ENCODE measurements around the gene ZBTB44. TPM values are rescaled to one million over a fixed set of nuclear protein-coding genes. Genes with fewer than 3 reads are reported as not detected.
"Not testable (repeated sequence)": the region's sequence is repeated elsewhere in the genome, so short reads cannot be mapped to it uniquely, and the experiment has no call there.

Gene ZBTB44
- total RNA-seq, 1 donor from 2014 or later: 32.5 TPM

GRCh38 chr11:130300567-130300966 lies 14.2 kb downstream of the ZBTB44 start:
- no peaks in the 10 kb centered on the region for H3K27me3 Mint-ChIP-seq (ENCODE audit: unreplicated experiment)
- no peak overlapping the region for H3K27ac Mint-ChIP-seq (ENCODE audit: unreplicated experiment)
- no peak for DNase-seq (ENCODE audit: extremely low spot score, unreplicated experiment)
- H3K4me3 Mint-ChIP-seq (ENCODE audit: unreplicated experiment): no peak overlapping the region
- peaks cover 18% of the 10 kb centered on the region for H3K36me3 Mint-ChIP-seq (ENCODE audit: unreplicated experiment)
- peaks cover 10% of the 10 kb centered on the region for H3K9me3 Mint-ChIP-seq (ENCODE audit: unreplicated experiment)
- peaks cover 10% of the 10 kb centered on the region for H3K4me1 Mint-ChIP-seq (ENCODE audit: unreplicated experiment)
- TF ChIP-seq CTCF (IDR thresholded peaks at IDR 0.05): no peak

- Mint-ChIP-seq H3K4me3 (ENCODE audit: unreplicated experiment) (no peak overlapping the region), H3K27ac (ENCODE audit: unreplicated experiment) (no peak overlapping the region), H3K27me3 (ENCODE audit: unreplicated experiment) (no peaks in the 10 kb centered on the region), H3K36me3 (ENCODE audit: unreplicated experiment) (peaks cover 15% of the 10 kb centered on the region), H3K9me3 (ENCODE audit: unreplicated experiment) (peaks cover 4% of the 10 kb centered on the region), H3K4me1 (ENCODE audit: unreplicated experiment) (peaks cover 10% of the 10 kb centered on the region)
- TF ChIP-seq CTCF (IDR thresholded peaks at IDR 0.05): no peak
- DNase-seq (ENCODE audit: extremely low spot score, unreplicated experiment): no peak
These were observed 14.7 kb downstream of the ZBTB44 start for GRCh38 chr11:130299978-130300377.

- no peak overlapping the region for H3K4me3 Mint-ChIP-seq (ENCODE audit: unreplicated experiment)
- TF ChIP-seq CTCF (IDR thresholded peaks at IDR 0.05): no peak
- no peak overlapping the region for H3K27ac Mint-ChIP-seq (ENCODE audit: unreplicated experiment)
These were observed 19.1 kb downstream of the ZBTB44 start for GRCh38 chr11:130295657-130296056.

GRCh38 chr11:130282111-130282510 lies 32.6 kb downstream of the ZBTB44 start:
- Mint-ChIP-seq H3K27ac (ENCODE audit: unreplicated experiment) (no peak overlapping the region), H3K4me1 (ENCODE audit: unreplicated experiment) (peaks cover 6% of the 10 kb centered on the region), H3K27me3 (ENCODE audit: unreplicated experiment) (no peaks in the 10 kb centered on the region), H3K9me3 (ENCODE audit: unreplicated experiment) (peaks cover 5% of the 10 kb centered on the region), H3K4me3 (ENCODE audit: unreplicated experiment) (no peak overlapping the region), H3K36me3 (ENCODE audit: unreplicated experiment) (peaks cover 5% of the 10 kb centered on the region)
- no peak for DNase-seq (ENCODE audit: extremely low spot score, unreplicated experiment)
- no peak for TF ChIP-seq CTCF (IDR thresholded peaks at IDR 0.05)

More at GRCh38 chr11:130295657-130296056, 19.1 kb downstream of the ZBTB44 start:
- no peak for DNase-seq (ENCODE audit: extremely low spot score, unreplicated experiment)
- H3K9me3 Mint-ChIP-seq (ENCODE audit: unreplicated experiment): no peaks in the 10 kb centered on the region
- peaks cover 9% of the 10 kb centered on the region for H3K36me3 Mint-ChIP-seq (ENCODE audit: unreplicated experiment)
- H3K4me1 Mint-ChIP-seq (ENCODE audit: unreplicated experiment): peaks cover 5% of the 10 kb centered on the region
- no peaks in the 10 kb centered on the region for H3K27me3 Mint-ChIP-seq (ENCODE audit: unreplicated experiment)

GRCh38 chr11:130281341-130281740 lies 33.4 kb downstream of the ZBTB44 start:
- not testable (repeated sequence) for H3K36me3 Mint-ChIP-seq (ENCODE audit: unreplicated experiment); H3K27ac Mint-ChIP-seq (ENCODE audit: unreplicated experiment); DNase-seq (ENCODE audit: extremely low spot score, unreplicated experiment); H3K4me3 Mint-ChIP-seq (ENCODE audit: unreplicated experiment); H3K4me1 Mint-ChIP-seq (ENCODE audit: unreplicated experiment); H3K27me3 Mint-ChIP-seq (ENCODE audit: unreplicated experiment); H3K9me3 Mint-ChIP-seq (ENCODE audit: unreplicated experiment)

- H3K4me1 Mint-ChIP-seq (ENCODE audit: unreplicated experiment): peaks cover 6% of the 10 kb centered on the region
- DNase-seq (ENCODE audit: extremely low spot score, unreplicated experiment): no peak
- no peak for TF ChIP-seq CTCF (IDR thresholded peaks at IDR 0.05)
- H3K4me3 Mint-ChIP-seq (ENCODE audit: unreplicated experiment): no peak overlapping the region
- peaks cover 5% of the 10 kb centered on the region for H3K9me3 Mint-ChIP-seq (ENCODE audit: unreplicated experiment)
- H3K27me3 Mint-ChIP-seq (ENCODE audit: unreplicated experiment): no peaks in the 10 kb centered on the region
- H3K27ac Mint-ChIP-seq (ENCODE audit: unreplicated experiment): no peak overlapping the region
- H3K36me3 Mint-ChIP-seq (ENCODE audit: unreplicated experiment): peaks cover 3% of the 10 kb centered on the region
These were observed 34.7 kb downstream of the ZBTB44 start for GRCh38 chr11:130279989-130280388.

Measured in osteocyte (in vitro differentiated cells).